HG02642 (cell line): ENCODE measurements around the gene CXCL17.
A peak's percentile ranks its signal among the peaks of the same experiment; 100 is the strongest.
"Not testable (repeated sequence)": the region's sequence is repeated elsewhere in the genome, so short reads cannot be mapped to it uniquely, and the experiment has no call there.

Source experiments
- ATAC-seq: cut with Tn5 transposase; IDR thresholded peaks from one replicate; pipeline ENCODE4 v1.9.1; 2021; ENCODE audit warnings: mild to moderate bottlenecking; ENCODE audit not compliant: unreplicated experiment, poor library complexity

The CXCL17 gene

DNA sequence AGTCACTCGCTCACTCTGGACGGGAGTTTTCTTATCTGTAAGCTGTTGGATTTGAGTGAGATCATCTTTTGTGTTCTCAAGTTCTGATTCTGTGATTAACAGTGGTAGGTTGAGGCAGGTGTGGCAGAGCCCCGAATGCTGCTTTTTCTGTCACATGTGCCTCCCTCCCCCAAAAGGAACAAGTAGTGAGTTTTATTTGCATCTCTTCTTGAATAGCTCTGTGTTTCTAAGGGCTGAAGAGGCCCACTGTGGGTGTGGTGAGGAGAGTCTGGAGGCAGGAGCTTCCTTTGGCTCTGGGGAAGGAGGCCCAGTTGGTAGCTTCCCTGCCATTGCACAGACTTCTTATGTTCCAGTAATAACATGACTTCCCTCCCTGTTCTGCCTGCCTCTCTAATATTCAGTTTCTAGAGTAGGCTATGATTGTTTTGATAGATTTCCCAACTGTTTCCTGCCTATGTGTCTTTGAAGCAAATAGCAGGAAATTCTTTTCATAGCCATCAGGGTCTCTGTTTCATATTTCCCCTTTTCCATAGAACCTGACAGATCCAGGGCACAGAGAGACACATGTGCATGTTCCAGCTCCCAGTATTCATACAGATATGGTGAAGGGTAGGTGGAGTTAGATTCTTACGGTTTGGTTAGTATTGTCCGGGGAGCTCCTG, 23.9 kb upstream of the CXCL17 start:
- no peak for ATAC-seq

DNA sequence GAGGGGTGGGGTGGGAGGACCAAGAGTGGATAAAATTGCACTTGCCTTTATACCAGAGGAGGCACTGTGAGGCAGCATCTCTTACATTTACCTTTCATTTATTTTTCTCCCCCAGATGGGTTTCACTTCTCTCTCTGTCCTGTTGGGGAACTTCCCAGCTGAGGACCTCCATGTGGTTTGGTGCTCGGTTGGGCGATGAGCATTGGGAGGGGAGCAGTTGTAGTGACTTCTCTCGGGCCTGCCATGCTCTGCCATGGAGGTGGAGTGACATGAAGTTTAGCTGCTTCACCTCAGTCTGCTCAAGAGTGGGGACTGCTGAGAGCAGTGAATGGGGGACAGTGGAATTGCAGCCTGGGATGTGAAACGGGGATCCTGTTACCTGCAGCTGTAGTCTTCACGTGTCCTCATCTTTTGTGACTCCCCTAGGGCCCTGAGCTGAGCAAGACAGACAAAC, 23.1 kb upstream of the CXCL17 start:
- peak; percentile 78 for ATAC-seq

DNA sequence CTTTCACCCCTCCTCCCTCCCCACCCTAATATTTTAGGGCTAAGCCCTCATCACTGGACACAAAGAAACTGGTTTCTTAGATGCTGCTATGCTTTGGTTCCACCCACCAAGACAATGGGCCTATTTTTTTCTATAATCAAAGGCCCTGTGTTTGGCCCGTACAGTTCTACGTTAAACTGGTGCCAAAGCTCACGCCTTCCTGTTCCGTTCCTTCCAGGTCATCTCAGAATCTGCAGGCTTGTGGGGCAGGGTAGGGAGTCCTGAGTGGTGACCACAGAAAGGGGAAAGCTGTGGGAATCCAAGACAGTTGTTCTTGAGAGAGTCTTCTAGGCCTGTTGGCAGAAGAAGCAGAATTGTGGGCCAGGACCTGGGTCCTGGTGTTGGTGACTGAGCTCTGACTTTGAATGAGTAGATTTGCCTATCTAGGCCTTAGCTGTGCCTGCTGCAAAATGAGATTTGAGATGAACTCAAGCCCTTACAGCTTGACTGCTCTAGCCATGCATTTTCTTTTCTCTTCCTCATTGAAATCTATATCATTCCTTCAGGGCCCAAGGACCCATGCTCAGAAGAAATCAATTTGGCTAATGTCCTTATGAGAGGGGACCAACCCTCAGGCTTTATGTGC, 19.1 kb upstream of the CXCL17 start:
- ATAC-seq, result no peak

DNA sequence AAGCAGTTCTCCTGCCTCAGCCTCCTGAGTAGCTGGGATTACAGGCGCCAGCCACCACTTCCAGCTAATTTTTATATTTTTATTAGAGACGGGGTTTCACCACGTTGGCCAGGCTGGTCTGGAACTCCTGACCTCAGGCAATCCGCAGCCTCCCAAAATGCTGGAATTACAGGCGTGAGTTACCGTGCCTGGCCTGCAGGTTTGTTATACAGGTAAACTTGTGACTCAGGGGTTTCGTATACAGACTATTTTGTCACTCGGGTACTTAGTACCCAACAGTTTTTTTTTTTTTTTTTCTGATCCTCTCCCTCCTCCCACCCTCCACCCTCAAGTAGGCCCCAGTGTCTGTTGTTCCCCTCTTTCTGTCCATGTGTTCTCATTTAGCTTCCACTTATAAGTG, 18.5 kb upstream of the CXCL17 start:
- ATAC-seq, result not testable (repeated sequence)

DNA sequence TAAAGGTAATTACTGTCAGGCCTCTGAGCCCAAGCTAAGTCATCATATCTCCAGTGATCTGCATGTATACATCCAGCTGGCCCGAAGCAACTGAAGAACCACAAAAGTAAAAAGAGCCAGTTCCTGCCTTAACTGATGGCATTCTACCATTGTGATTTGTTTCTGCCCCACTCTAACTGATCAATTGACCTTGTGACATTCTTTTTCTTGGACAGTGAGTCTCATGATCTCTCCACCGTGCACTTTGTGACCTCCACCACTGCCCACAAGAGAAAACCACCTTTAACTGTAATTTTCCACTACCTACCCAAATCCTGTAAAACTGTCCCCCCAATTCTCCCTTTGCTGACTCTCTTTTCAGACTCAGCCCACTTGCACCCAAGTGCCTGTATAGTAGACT, 17.2 kb upstream of the CXCL17 start:
- no peak for ATAC-seq

DNA sequence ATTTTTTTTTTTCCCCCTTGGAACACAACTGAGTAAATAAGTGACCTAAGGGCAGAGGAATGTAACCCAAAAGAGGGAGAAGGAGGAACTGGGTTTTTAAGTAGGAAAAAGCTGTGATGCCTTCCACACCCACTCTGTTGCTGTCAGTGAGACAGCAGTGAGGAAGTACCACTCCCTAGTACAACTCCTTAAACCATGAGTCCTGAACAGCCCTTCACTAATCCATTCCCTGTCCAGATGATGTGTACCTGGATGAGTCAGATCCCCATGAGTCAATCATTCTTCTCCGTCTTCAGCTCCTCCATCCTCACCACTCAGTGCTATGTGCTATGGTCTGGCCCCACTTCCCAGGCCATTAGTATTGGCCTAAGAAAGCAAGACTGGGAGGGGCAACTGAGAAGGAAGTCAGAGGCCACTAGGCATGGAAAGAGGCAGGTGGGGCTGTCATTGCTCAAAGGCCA, 12.9 kb upstream of the CXCL17 start:
- ATAC-seq, result no peak

DNA sequence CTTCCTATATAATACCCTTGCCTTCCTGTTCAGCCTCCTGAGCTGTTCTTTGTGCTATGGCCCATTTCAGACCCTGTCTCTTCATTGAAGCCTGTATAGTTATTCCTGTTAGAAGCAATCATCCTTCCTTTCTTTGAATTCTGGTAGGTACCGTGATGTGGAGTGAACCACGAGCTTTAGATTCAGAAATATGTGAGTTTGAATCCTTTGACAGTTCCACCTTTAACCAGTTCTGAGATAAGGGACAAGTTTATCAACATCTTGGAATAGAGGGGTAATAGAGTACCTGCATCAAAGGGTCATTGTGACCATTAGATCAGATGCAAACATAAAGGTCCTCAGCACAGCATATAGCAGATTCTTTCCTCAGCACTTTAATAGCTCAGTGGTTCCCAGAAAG, 12.3 kb upstream of the CXCL17 start:
- ATAC-seq, result no peak

DNA sequence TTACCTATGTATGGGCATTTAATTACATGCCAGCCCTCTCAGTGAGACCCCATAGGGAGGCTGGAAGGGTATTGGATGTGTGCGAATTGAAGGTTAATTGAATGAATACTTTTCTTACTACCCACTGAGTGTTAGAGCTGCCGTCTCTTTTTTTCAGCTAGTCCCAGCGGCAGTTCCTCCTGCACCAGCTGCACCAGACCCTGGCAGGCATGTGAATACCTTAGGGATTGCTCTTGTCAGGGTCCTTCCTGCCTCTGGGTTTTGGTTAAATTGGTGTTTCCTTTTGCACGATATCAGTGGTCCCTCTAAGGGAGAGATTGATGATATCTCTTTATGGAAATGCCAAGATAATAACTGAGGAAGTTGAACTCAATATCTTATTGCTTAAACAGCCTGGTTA, 9.8 kb upstream of the CXCL17 start:
- no peak for ATAC-seq

DNA sequence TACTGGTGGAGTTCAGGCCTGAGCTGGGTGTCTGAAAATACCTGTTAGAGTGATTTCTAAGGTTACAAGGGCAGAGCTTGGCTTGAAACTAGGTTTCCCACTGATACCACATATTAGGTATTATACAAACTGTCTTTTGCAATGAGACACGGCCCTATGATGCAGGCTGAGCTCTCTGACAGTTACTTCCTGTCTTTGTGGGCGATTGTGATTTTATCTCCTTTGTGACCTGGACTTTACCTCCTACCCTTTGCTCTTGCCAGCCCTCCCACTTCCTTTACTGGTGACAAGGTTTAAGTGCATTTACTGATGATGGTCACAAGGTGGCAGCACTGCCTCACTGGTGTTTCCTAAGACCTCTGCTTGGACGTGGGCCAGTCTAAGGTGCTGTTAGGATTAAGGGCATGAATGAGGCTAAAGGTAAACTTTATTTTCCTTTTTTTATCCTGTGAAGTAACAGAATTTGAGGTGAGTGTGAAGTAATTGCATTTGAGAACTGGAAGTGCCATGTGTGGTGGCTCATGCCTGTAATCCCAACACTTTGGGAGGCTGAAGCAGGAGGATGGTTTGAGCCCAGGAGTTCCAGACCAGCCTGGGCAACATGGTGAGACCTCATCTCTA, 7.7 kb upstream of the CXCL17 start:
- ATAC-seq, result peak; percentile 80

DNA sequence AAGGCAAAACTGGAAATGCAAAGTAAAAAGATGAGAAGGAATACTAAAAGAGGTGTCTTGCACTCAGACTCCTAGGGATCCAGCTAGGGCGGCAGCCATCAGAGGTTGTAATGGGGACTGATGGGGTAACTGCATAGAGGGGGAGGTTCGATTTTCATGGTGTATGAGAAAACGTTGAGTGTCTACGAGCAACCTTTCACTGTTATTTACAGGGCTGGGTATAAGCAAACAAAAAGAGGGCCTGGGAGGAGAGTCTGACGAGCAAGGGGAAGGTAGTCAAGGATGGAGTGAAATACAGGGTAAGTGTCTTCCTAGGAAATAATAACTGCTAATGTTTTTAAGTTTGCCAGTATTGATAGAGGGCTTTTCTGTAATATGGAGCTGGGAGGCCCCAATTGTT, 5.6 kb upstream of the CXCL17 start:
- not testable (repeated sequence) for ATAC-seq

DNA sequence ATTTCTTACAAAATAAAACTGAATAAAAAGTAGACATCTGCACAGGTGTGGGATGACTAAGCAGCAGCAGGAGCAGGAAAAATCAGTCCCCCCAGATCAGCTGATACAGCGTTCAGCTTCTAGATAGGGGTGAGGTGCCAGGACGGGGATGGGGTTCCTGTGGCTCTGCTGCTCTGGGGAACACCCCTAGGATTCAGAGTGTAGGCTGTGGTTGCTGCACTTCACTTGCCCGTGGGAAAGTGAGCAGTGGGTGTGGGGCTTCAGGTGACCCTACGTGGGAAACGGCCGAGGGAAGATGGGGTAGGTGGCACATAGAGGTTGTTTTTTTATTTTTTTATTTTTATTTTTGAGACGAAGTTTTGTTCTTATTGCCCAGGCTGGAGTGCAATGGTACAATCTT, 3.2 kb upstream of the CXCL17 start:
- ATAC-seq, result no peak

DNA sequence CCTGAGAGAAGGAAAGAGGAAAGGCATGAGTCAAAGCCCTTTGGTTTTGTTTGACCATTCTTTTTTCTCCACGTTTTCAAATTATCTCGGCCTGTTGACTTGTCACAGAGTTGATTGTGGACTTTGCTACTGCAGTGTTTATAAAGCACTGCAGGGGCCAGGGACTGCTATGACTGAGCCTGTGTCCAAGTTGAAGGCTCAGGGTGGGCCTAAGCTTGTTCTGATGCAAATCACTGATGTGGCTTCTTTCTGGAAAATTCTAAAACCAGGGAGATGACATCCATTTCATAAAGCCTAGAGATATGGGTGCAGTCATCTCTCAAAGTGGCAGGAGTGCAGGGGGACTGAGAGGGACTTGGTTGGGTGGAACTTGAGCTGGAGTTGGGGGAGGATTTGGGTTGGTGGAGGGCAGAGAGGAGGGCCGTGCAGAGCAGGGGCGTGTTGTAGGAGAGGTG, 1.2 kb upstream of the CXCL17 start:
- no peak for ATAC-seq

DNA sequence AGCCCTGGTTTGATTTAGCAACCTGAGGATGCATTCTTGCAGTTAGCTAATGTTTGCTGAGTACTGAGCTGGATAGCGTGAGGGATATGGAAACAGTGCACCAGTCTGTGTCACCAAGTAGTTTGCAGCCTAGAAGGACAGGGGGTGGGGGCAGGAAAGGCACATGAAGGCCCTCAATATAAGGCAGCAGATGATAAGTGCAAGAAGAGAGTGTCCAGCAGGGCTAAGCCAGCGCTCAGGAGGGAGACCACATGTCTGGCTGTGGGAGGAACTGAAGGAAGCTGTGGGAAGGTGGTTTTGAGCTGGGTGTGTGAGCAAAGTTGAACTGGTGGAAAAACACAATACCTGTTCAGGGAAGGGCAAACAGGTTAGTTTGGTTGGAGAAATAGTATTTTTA, 1.7 kb downstream of the CXCL17 start:
- no peak for ATAC-seq

DNA sequence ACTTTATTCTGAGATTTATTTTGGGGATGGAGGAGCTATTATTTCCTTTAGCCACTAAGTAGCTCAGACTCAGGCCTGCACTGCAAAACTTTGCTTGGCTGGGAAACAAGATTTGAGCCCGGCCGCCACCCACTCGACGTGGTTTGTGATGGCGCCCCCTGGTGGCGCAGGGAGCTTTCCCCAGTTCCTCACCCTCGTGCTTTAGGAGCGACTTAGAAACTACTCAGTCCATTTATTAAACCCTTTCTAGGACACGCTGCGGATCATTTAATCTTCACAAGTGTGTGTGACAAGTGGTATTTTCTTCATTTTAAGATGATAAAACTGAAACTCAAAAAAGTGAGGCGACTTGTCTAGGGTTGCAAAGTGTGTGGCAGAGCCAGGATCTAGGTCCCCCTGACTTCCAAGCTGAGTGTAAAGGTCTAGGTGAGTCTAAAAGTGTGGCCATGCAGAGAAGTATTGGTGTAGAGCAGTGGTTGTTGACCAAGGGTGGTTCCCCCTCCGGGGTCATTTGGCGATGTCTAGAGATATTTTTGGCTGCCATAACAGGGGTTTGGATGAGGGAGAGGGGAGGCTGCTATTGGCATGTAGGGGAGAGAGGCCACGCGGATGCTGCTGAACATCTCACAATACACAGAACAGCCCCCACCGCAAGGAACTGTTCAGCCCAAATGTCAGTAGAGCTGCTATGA, 2.2 kb downstream of the CXCL17 start:
- ATAC-seq, result no peak

DNA sequence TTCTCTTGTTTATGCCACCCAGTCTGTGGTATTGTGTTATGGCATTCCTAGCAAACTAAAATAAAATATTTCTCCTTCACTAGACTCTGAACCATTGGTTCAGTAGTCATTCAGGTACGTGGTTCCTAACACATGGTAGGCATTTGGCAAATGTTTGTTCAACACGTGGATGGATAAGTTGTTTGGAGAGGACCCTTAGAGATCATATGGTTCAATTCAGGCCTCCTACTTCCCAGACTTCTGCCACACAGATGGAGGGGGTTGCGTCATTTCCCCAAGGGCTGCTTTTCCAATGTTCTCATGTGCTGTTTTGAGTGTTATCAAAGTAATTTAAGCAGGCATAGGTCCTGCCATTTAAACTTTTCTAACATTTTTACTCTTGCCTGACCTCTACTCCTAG, 6.7 kb downstream of the CXCL17 start:
- no peak for ATAC-seq

DNA sequence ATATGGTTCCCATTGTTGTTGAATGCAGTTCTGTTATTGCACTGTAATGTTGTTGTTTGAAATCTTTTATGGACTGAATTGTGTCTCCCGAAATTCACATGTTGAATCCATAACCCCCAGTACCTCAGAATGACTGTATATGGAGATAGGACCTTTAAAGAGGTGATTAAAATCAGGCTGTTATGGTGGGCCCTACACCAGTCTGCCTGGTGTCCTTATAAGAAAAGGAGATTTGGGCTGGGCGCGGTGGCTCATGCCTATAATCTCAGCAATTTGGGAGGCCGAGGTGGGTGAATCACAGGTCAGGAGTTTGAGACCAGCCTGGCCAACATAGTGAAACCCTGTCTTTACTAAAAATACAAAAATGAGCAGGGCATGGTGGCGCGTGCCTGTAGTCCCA, 7.4 kb downstream of the CXCL17 start:
- ATAC-seq, result no peak

DNA sequence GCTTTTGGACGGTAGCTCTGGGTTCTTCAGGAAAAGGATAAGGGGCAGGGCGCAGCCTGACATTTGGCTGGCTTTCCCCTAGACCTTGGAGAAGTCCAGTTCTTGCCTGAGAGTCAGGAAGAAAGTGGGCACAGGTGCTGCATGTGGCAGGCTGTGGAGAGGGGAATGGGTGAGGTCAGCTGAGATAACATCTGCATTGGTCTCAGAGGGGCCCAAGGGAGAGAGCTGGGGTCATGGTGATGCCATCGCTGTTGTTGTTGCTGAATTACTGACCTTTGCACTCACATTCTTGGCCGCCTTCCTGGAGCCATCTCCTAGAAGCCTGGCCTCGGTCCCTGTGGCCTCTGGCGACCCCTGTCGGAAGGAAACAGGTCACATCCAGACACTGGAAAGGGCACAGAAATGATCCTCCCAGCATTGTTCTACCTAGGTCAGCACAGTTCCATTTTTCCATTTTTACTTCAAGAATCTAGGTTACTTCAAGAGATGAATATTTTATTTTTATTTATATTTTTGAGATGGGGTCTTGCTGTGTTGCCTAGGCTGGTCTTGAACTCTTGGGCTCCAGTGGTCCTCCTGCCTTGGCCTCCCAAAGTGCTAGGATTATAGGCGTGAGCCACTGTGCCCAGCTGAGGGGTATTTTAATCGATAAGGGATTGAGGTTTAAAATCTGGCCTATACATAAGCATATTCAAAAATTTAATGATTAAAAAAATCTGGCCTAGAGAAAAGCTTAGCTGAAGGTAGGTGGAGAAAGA, 9.1 kb downstream of the CXCL17 start:
- ATAC-seq, result no peak

DNA sequence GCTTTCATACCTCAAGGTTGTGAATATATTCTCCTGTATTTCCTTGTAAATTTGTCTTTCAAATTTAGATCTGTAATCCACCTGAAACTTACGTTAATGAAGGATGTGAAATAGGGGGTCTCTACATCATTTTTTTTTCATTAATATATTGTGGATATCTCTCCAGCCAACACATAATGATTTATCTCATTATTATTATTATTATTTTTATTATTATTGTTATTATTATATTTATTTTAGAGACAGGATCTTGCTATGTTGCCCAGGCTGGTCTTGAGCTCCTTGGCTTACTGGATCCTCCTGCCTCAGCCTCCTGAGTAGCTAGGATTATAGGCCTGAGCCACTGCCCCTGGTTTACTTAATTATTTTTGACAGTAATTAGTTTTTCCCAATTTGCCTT, 11.3 kb downstream of the CXCL17 start:
- ATAC-seq, result no peak

DNA sequence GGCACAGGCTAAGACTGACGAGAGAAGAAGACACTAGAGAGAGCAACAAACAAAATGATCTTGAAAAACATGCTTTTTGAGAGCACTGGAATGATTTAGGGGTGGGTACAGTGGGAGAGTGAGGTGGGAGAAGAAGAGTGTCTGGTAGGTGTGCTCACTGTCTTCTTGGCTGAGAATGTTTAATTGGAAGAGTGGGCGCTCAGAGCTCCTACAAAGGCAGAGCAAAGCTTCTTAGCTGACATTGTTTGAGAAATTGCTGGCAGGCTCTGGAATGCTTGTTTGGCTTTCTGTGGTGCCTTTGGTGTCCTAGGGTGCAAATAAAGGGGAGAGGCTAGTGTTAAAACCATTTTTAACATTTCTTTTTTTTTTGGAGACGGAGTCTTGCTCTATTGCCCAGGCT, 14.1 kb downstream of the CXCL17 start:
- no peak for ATAC-seq

DNA sequence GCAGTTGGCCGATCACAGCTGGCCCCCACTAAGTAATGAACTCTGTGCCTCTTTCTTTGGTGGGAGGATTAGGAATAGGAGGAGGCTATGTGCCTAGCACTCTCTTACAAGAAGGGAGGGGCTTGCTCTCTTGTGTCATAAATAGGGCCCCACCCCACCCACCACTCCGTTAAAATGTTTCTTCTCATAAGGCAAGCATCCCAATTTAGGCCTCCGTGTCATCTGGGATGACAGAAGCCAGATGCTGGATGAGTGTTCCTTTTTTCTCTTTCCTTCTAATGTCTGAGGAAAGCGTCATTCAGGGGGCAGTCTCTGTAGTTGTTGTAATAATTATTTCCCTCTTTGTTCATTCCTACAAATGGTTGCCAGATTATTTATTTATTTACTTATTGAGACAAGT, 15.4 kb downstream of the CXCL17 start, which contains the start of gene LIPE:
TSS of gene LIPE (minus strand) at position 76 of the 400 bp plus-strand sequence. CDS start 239 bp downstream, outside the sequence.
- no peak for ATAC-seq
